GM21390 (cell line): Measurements from ENCODE around the gene KDM4C.
"Not testable (repeated sequence)": the region's sequence is repeated elsewhere in the genome, so short reads cannot be mapped to it uniquely, and the experiment has no call there.

Source experiments
- ATAC-seq: cut with Tn5 transposase; IDR thresholded peaks from one replicate; pipeline ENCODE4 v1.9.1; 2021; ENCODE audit not compliant: unreplicated experiment

KDM4C gene

DNA sequence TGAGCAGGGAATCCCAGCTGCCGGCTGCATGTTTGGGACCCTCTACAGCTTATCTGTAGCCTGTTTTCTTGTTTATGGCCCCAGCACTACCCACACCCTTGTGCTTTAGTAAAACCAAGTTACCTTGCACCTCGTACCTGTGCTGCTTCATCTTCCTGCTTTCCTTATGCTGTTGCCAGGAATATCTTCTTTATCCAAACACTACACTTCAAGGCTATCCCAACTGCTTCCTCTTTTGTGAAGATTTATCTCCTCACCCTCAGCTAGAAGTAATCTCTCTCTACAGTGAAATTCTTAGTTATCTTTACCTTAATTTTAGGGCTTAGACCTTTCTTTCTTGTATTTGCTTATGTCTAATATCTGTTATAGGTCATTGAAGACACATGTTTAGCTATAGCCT lies 171.1 kb downstream of the KDM4C start:
- no peak for ATAC-seq

DNA sequence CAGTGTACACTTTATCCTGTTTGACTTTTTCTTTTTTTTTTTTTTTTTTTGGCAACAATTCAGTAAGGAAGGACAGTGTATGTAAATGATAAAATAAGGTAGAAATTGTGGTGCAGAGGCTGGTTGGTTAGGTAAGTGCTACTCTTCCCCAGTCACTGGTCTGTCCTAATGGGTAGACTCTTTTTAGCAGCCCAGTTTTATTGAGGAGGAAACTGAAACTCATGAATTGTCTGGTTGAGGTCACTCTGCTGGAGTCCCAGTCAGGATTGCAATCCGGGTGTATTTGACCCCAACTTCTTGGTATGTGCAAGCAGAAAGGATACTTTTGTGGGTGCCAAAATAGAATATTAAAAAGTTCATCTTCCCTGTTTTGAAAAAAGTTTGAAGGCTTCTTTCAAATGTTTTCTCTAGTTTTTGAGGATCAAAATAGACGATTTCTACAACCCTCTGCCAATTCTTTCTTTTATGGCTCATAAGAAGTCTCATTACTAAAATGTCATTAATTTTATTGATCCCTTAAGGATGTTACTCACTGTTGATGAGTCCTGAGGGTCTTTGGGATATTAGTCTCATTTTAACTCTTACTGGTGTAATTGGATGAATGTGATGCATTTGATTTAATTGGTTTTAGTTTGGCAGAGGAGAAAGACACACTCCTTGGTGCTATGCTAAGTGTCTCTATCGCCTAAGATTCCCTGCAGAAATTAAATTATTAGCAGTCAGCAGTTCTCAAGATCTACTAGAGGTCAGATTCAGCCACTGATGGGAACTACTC lies 171.9 kb downstream of the KDM4C start:
- peak; percentile 76 for ATAC-seq

DNA sequence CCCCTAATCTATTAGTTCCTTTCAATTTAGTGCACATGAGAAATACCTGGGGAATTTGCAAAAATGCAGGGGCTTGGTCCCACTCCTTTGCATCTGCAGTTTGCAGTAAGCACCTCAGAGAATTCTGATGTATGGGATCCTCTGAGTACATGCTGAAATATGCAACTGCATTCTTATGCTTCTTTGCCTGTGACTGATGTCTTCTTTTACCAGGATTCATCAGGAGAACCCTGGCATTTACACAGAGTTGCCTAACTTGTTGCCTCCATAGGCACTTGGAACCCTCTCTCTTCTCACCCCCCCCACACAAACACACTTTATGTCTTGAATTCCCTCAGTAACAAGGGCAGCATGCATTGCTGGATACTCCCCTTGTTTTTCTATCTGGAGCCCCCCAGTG lies 173.1 kb downstream of the KDM4C start:
- ATAC-seq = no peak

DNA sequence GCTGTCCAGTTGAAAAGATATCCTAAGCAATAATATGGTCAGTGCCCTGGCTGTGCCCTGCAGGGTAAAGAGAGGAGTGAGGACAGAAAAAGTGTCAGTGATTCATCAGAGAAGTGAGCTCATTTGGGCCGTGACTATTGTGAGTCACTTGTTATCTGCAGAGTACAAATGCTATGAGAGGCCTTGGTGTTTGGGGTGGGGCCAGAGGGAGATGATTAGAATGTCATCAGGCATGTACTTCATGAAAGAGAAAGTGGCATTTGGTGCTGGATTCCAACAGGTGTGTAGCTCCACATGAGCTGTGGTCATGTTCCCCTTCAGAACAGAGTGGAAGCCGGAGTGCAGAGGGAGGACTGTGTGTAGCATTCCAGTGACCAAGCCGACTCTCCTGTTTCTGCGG lies 174.1 kb downstream of the KDM4C start:
- ATAC-seq = no peak

DNA sequence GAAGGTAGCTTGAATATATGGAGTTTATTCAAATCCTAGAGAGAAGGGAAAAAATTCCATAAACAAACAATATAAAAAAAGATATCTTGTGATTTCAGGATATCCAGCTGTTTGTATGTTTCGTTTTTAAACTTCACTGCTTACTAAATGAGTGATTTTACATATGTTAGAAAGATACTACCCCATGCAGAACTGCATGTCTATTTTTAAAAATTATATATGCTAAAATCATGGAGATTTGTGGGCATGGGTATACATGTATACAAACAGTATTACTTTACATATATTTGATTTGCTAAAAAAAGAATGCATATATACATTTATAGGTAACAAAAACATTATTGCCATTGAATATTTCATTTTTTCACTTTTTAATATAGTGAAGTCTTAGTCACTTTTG lies 178.3 kb downstream of the KDM4C start:
- ATAC-seq = no peak

DNA sequence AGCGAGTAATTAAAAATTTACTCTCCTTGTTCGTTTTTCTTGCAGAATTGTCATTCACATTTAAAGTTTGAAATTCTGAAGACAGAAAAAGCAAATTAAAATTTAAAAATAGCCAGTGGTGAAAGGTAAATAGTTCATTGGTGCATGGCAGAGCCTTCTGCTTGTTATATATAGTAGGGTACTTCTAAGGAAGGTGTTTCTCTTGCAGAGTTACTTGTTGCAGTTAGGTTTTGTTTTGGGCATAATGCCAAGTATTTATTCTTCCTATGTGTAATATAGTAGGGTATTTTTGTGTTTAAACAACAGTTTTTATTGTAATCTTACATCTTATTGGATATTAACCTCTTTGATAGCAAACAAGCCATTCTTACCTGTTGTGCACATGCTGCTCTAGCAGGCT lies 179.4 kb downstream of the KDM4C start:
- ATAC-seq = peak; percentile 52

DNA sequence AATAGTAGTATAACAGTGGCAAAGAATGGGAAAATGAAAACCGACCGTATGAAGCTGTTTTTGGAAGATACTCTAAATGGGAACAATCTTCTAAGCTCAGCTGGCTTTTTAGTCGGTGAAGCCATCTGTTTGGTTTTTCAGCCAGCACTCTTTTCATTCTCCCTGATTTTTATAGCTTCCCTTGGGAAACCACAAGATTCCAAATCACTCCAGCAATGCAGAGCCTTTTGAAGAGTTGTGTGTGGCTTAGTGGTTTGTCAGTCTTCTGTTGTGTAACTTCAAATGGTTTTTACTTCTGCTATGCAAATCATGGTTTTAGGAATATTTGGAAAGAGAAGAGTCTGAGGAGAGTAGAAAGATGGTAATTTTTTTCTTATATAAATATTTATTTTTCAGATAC lies 180.7 kb downstream of the KDM4C start:
- no peak for ATAC-seq

DNA sequence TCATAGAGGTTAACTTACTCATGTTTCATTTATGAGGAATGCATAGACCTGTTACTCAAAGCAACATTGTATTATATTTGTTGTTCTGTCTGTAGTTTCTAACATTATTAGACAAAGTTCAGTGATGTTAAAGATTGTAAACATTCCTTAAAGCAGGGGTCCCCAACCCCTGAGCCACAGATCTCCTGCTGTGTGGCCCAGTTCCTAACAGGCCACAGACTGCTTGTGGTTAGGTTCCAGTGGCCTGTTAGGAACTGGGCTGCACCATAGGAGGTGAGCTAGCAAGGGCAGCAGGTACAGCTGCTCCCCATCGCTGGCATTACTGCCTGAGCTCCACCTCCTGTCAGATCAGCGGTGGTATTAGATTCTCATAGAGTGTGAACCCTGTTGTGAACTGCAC lies 181.1 kb downstream of the KDM4C start:
- no peak for ATAC-seq

DNA sequence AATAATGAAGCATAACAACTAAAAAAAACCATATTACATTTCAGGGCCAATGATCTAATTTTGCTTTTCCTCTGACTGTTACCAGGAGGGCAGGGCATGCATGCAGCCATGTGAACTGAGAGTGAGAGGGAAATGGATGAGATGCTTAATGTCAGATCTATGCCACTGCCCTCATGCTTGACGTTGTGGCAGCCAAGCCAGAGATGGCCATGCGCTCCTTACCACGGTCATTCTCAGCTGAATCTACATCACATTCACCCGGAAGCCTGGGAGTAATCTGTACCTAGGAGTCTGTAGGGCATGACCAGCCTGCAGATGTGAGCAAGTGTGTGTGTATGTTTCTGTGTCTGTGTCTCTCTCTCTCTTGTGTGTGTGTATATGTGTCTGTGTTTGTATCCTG lies 183.7 kb downstream of the KDM4C start:
- no peak for ATAC-seq

DNA sequence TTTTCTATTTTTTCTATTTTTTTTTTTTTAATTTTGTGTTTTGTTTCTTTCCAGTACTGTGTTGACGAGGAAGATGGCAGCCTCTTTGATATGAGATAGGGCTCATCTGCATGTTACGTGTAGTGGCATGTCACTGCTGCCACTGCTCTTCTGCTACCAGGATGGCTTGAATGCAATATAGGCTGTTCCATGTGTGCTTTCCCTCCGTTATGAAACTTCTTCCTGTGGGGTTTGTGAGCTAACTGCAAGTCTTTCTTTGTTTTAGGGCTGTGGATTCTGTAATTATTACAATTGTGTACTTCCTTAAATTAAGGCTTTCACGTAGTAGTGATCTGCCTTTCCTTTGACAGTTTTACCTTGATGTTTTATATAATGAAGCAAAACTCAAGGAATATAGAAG lies 184.6 kb downstream of the KDM4C start:
- no peak for ATAC-seq

DNA sequence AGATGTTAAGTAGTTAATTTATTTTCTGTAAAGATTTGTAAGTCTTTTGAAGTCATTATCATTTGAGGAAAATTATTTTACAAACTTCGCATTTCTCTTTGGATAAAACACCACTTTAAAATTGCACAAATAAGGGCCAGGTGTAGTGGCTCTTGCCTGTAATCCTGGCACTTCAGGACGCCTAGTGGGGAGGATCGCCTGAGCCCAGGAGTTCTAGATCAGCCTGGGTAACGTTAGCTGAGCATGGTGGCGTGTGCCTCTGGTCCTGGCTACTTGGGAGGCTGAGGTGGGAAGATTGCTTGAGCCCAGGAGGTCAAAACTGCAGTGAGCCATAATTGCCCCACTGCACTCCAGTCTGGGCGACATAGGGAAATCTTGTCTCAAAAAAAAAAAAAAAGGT lies 185.5 kb downstream of the KDM4C start:
- no peak for ATAC-seq

DNA sequence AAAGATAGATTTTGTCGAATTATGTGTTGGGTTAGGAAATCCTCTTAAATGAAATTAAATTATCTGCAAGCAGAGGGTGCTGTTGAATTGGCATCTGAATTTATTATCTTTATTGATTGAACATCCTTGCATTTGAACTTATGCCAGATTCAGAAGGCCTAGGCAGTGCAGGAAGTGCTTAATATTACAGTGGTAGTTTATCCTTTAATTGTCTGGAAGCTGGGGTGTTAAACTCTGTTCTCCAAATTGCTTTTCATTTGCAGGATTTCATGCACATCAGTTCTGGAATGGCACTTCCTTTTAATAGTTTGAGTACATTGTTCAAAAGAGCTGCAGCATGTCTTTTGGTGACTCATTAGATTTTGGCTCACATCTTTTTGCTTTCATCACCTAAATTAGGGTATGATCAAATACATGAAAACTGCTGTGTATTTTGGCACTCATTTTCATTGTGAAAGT lies 186.3 kb downstream of the KDM4C start:
- ATAC-seq = no peak

DNA sequence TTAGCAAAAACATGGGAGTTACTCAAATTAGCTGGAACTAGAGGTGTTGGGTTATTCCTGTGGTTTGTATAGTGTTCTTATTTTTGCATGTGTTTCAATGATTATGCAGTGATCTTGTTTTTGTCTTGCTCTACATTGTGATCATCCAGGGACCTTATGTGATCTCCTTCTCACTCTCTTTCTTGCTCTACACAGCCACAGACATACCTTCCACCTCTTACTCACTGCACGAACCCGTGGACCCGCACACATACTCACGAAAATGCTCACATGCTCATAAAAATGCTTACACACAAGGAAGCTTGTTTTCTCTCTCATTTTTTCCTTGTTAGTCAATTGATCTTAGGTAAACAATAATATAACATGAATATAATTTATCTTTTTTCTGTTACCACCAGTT lies 187.1 kb downstream of the KDM4C start:
- ATAC-seq = no peak

DNA sequence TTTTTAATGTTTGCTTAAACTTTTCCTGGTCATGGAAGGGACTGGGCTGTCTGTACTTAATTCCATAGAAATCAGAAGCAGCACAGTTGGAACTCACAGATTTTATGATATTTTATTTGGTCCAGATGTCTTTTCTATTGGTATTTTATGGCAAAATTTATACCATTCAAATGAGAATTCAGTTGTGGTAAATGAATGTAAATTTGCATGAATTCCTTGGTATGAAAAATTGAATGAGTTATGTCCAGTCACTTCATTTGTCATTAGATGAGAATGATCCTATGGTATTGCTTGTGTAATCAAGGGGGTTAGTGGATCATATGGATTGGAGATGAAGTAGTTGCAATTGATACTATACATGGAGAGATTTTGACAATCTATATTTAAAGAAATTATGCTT lies 188.0 kb downstream of the KDM4C start:
- ATAC-seq = no peak

DNA sequence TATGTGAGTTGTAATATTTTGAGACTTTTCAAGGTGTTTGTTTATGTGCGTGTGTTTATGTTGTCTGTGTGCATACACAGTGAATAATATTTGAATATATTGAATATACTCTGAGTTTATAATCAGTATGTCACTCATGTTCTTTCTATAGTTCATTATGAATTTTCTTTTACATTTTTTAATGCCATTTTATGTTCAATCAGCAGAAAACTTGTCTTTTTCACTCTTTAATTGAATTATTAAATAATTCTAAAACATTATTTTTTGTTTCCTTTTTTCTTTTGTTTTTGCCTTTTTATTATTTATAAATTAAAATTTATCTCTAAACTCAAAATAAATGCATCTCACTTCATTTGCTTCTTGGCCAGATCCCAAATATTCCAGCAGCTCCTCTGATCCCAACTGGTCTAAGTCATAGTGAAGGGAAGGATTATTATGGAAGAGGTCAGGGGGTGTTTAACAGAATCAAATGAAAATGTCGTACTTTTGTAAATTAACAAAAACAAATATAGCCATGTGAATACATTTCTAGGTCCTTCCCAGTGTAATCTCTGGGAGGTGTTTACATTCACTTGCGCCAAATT lies 188.9 kb downstream of the KDM4C start:
- ATAC-seq = no peak

DNA sequence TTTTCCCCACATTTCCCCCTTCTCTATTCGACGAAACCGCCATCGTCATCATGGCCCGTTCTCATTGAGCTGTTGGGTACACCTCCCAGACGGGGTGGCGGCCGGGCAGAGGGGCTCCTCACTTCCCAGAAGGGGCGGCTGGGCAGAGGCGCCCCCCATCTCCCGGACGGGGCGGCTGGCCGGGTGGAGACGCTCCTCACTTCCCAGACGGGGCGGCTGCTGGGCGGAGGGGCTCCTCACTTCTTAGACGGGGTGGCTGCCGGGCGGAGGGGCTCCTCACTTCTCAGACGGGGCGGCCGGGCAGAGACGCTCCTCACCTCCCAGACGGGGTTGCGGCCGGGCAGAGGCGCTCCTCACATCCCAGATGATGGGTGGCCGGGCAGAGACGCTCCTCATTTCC lies 191.1 kb downstream of the KDM4C start:
- not testable (repeated sequence) for ATAC-seq

DNA sequence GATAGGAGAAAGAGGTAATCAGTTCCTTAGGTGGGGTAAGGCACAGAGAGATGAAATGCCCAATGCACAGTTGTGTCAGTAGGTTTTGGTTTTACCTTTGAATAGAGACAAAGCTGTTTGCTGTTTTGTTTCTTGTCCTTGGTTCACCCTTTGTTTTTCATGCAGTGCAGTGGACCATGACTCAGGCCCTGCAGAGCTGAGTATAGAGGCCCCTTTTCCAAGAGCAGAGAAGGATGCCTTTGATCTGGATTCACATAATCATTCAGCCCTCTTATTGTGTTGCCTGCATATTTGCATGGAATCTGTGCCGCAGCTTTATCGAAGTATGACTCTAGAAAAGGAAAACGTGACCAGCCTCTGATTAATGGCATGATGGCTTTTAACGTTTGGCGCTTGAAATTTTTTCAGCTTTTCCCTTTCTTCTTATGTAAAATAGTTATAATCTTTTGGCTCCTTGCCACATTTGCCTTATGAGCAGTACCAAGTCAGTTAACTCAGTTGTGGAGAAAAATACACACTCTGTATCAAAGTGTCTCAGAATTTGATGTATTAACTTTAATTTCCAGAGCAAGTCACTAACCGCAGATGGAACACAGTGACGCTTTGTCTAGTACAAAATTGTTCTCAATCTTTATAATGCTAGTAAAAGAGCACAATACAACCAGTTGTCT lies 197.6 kb downstream of the KDM4C start:
- peak; percentile 91 for ATAC-seq

DNA sequence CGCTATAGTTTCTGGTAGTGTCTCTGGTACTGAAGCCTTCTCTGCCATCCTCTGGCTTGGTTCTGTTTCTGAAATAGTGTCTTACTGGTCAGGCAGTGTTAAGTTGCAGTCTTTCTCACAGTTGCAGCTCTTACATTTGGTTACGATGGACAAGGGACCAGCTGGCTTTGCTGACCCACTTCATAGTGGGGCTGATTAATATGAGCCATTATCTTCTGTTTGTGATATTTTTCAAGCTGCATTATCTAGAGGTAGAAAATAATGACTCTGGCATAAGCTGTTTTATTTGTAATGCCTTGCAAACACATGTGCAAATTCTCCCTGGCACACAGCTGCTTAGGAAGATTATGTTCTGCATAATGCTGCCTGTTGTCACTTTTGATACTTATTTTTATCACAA lies 199.1 kb downstream of the KDM4C start:
- no peak for ATAC-seq

DNA sequence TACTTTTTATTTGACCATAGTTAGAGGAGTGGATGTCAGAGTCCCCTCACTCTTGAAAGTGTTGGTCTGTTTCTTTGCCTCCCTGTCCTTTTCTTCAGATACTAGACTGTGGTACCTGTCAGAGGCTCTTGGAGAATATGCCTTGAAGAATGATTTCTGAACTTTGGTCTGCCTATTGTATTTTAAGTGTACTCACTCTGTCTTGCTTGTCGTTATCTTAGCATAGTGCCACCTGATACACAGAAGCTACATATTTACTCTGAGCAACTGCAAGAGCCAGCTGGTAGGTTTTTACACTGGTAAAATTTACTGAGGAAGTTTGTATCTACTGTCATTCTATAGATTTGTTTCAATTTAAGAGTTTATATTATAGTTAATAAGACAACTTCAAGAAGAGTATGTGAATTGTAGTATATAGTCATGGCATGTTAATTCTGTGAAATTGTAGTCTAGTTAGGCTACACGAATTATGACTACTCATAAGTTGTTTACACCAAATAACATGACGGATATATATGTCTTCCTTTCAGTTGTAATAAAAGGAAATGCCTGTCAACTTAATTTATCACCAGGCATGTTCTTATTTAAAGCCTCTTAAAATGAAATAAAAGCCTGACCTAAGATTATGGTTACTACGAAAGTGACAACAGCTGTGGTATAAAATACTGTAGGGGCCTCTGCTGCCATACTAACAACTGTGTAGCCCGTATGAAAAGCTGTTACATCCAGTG lies 201.7 kb downstream of the KDM4C start:
- no peak for ATAC-seq

DNA sequence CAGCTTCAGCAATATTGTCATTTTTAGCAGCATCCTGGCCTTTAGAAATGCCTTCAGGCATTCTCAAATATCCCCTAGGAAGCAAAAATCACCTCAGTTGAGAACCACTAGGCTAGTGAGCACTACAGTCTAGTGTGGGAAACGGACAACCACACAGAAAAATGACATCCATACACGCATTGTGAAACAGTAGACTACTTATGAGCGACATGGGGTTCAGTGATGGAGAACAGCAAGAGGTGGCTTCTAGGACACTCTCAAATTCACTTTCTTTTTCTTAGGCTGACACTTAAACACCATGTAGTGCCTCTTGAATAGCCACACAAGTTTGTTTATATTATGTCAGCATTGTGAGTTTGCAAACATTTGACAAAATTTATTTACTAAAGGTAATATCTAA lies 203.0 kb downstream of the KDM4C start:
- ATAC-seq = peak; percentile 76

DNA sequence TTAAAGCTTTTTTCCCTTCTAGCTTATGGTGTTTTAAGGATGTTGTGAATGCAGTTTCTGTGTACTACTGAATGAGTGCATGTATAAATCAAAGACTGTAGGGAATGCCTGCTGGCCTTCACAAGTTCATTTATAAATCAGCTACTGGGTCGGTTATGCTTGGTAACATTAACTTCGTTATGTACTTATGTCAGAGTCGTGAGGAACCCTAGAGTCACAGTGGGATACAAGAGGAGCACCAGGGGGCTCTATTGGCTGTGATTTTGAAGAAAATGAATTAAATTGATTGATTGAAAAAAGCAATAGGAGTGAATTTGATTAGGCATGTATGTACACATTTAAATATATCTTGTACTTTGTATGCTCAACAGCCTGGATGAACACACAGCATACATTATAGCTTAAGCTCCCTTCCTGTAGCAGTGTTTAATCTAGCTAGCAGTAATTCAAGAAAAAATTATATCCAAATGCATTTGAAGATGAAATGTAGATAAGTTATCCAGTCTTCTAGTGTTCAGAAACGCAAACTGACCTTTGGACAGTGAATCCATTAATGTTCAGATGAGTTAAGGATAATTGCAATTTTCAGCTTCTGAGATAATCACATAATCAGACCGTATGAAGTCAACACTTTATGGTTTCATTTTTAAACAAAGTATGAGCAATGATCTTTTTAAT lies 204.2 kb downstream of the KDM4C start:
- no peak for ATAC-seq
